A673 (cell line): ENCODE measurements around the gene RPS6KA3.

ENCODE experiments used
- CTCF ChIP-seq: fragments of 300-800, 200-600 bp; sonication (generic); conservative IDR thresholded peaks from 2 replicates; pipeline ENCODE4 v1.5.1; 2017; ENCODE audit warnings: low read depth, mild to moderate bottlenecking, antibody characterized with exemption, low read length, moderate library complexity, mixed read lengths
- EZH2 ChIP-seq: fragments of 200-600 bp; sonication (generic); IDR thresholded peaks from 2 replicates; pipeline ENCODE4 v1.6.1; 2017; ENCODE audit warnings: borderline replicate concordance, low read depth, mild to moderate bottlenecking, mixed read lengths, antibody characterized with exemption, low read length; ENCODE audit not compliant: poor library complexity, severe bottlenecking

GRCh38 chrX:20240201-20240600 is 26.5 kb downstream of the RPS6KA3 start:
- TF ChIP-seq CTCF (no peak), EZH2 (no peak)
